Urinary bladder (tissue), 4 donors: ENCODE results near the gene PCDHB11. TPM values are rescaled to one million over a fixed set of nuclear protein-coding genes. Genes with fewer than 3 reads are reported as not detected.
"Not testable (repeated sequence)": the region's sequence is repeated elsewhere in the genome, so short reads cannot be mapped to it uniquely, and the experiment has no call there.

Experiments
- DNase-seq: peaks from one replicate; pipeline ENCODE4 v3.0.0-alpha.2; 2015; ENCODE audit errors: extremely low spot score
- H3K27ac ChIP-seq: one replicate; pipeline ENCODE4 v1.5.1; 2013; ENCODE audit warnings: low read depth, mild to moderate bottlenecking, moderate library complexity
- H3K36me3 ChIP-seq: one replicate; pipeline ENCODE4 v1.6.1; 2013; ENCODE audit warnings: mild to moderate bottlenecking, moderate library complexity; ENCODE audit not compliant: insufficient read depth
- H3K4me1 ChIP-seq: one replicate; pipeline ENCODE4 v1.6.1; 2013; ENCODE audit warnings: mild to moderate bottlenecking, moderate library complexity; ENCODE audit not compliant: insufficient read depth
- H3K4me3 ChIP-seq: one replicate; pipeline ENCODE4 v1.5.1; 2013; ENCODE audit warnings: low read depth, low read length
- WGBS: extraction: QIAGEN DNeasy Blood & Tissue Kit; methylation state at CpG from one replicate; pipeline ENCODE4 v1.1.7; 2013; 5-methylcytosine and 5-hydroxymethylcytosine counted together
- polyA plus RNA-seq: library from polyadenylated mRNA; stranded (reverse); fragments of 200-250 nt; gene quantifications from one replicate; pipeline ENCODE4 v1.2.3, GENCODE V29; 2013
- total RNA-seq: library from RNA; depleted of rRNA; stranded (reverse); fragments of >200 nt; gene quantifications from one replicate; pipeline ENCODE4 v1.2.3, GENCODE V29; 2014
- donor health status: healthy with polysubstance abuse.
- donor health status: healthy.

The PCDHB11 gene
- total and polyA plus RNA-seq, 2 donors = 2.8 to 7.3 TPM

DNA sequence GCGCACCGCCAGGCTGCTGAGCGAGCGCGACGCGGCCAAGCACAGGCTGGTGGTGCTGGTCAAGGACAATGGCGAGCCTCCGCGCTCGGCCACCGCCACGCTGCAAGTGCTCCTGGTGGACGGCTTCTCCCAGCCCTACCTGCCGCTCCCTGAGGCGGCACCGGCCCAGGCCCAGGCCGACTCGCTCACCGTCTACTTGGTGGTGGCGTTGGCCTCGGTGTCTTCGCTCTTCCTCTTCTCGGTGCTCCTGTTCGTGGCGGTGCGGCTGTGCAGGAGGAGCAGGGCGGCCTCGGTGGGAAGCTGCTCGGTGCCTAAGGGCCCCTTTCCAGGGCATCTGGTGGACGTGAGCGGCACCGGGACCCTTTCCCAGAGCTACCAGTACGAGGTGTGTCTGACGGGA lies 2.2 kb downstream of the PCDHB11 start:
- 30% methylated on average over 31 of the region's 35 CpGs for WGBS
- DNase-seq, H3K4me3 ChIP-seq, H3K27ac ChIP-seq, H3K36me3 ChIP-seq, H3K4me1 ChIP-seq: not testable (repeated sequence)

DNA sequence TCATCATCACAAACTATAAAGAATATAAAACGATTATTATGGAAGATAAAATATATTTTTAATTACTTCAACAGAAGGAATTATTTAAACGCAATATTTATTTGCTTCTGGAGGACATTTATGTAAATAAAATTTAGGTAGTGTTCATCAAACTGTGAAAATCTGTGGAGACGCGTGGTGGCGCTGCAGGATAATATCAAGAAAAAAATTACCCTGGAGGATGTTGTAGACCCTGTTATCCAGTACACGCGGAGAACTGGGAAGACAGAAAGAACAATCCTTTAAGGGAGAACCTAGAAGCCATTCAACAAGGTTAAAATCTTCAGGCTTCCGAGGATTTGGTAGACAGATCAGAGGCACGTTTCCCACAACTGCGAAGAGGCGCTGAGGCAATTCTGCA lies 9.1 kb downstream of the PCDHB11 start, which contains the start of gene PCDHB12:
Gene PCDHB12, plus strand, starts transcription at position 242 of the 400 bp plus-strand sequence. CDS start 189 bp downstream, outside the sequence.
- Histone ChIP-seq H3K4me1 (no peaks in the 10 kb centered on the region), H3K4me3 (peak within 1 kb of the TSS; percentile 12), H3K27ac (no peak within 1 kb of the TSS), H3K36me3 (no peaks in the 10 kb centered on the region)
- WGBS = 19% methylated on average over 11 of the region's 11 CpGs
- DNase-seq = no peak

DNA sequence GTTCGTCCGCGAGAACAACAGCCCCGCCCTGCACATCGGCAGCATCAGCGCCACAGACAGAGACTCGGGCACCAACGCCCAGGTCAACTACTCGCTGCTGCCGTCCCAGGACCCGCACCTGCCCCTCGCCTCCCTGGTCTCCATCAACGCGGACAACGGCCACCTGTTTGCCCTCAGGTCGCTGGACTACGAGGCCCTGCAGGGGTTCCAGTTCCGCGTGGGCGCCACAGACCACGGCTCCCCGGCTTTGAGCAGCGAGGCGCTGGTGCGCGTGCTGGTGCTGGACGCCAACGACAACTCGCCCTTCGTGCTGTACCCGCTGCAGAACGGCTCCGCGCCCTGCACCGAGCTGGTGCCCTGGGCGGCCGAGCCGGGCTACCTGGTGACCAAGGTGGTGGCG lies 10.9 kb downstream of the PCDHB11 start:
- H3K27ac ChIP-seq, H3K36me3 ChIP-seq, H3K4me1 ChIP-seq, DNase-seq, H3K4me3 ChIP-seq: not testable (repeated sequence)
- 30% methylated on average over 39 of the region's 39 CpGs for WGBS

DNA sequence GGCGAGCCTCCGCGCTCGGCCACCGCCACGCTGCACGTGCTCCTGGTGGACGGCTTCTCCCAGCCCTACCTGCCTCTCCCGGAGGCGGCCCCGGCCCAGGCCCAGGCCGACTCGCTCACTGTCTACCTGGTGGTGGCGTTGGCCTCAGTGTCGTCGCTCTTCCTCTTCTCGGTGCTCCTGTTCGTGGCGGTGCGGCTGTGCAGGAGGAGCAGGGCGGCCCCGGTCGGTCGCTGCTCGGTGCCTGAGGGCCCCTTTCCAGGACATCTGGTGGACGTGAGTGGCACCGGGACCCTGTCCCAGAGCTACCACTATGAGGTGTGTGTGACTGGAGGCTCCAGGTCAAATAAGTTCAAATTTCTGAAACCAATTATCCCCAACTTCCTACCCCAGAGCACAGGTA lies 11.4 kb downstream of the PCDHB11 start:
- H3K36me3 ChIP-seq, H3K4me3 ChIP-seq, H3K4me1 ChIP-seq, H3K27ac ChIP-seq, DNase-seq: not testable (repeated sequence)
- WGBS = 28% methylated on average over 19 of the region's 27 CpGs

DNA sequence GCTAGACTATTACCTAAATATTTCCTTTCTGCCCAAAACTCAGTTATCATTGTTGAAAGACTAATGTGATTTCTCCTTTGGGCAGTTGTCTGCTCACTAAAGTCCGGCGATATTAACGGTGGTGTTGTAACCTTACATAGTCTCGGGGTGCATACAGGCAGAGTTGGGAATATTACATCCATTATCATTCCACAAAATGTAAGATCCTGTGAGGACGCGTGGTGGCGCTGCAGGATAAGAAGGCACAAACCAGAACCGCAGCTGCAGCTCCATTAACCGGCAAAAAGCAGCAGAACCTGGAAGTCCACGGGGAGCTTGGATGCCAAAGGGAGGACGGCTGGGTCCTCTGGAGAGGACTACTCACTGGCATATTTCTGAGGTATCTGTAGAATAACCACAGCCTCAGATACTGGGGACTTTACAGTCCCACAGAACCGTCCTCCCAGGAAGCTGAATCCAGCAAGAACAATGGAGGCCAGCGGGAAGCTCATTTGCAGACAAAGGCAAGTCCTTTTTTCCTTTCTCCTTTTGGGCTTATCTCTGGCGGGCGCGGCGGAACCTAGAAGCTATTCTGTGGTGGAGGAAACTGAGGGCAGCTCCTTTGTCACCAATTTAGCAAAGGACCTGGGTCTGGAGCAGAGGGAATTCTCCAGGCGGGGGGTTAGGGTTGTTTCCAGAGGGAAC lies 14.4 kb downstream of the PCDHB11 start, which contains the start of gene PCDHB13:
Gene PCDHB13, plus strand, starts transcription at position 264 of the 684 bp plus-strand sequence. Its CDS starts 205 bp downstream, at position 469.
- not testable (repeated sequence) for DNase-seq, H3K4me1 ChIP-seq, H3K27ac ChIP-seq, H3K36me3 ChIP-seq, H3K4me3 ChIP-seq
- 10% methylated on average over 14 of the region's 18 CpGs for WGBS

DNA sequence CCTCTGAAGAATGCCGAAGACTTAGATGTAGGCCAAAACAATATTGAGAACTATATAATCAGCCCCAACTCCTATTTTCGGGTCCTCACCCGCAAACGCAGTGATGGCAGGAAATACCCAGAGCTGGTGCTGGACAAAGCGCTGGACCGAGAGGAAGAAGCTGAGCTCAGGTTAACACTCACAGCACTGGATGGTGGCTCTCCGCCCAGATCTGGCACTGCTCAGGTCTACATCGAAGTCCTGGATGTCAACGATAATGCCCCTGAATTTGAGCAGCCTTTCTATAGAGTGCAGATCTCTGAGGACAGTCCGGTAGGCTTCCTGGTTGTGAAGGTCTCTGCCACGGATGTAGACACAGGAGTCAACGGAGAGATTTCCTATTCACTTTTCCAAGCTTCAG lies 15.2 kb downstream of the PCDHB11 start:
- WGBS = 58% methylated on average over 10 of the region's 12 CpGs
- H3K4me3 ChIP-seq, H3K27ac ChIP-seq, DNase-seq, H3K36me3 ChIP-seq, H3K4me1 ChIP-seq: not testable (repeated sequence)

DNA sequence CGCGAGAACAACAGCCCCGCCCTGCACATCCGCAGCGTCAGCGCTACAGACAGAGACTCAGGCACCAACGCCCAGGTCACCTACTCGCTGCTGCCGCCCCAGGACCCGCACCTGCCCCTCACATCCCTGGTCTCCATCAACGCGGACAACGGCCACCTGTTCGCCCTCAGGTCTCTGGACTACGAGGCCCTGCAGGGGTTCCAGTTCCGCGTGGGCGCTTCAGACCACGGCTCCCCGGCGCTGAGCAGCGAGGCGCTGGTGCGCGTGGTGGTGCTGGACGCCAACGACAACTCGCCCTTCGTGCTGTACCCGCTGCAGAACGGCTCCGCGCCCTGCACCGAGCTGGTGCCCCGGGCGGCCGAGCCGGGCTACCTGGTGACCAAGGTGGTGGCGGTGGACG lies 16.1 kb downstream of the PCDHB11 start:
- not testable (repeated sequence) for DNase-seq, H3K4me3 ChIP-seq, H3K27ac ChIP-seq, H3K4me1 ChIP-seq, H3K36me3 ChIP-seq
- WGBS = 31% methylated on average over 33 of the region's 40 CpGs

DNA sequence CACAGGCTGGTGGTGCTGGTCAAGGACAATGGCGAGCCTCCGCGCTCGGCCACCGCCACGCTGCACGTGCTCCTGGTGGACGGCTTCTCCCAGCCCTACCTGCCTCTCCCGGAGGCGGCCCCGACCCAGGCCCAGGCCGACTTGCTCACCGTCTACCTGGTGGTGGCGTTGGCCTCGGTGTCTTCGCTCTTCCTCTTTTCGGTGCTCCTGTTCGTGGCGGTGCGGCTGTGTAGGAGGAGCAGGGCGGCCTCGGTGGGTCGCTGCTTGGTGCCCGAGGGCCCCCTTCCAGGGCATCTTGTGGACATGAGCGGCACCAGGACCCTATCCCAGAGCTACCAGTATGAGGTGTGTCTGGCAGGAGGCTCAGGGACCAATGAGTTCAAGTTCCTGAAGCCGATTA lies 16.6 kb downstream of the PCDHB11 start:
- H3K27ac ChIP-seq, DNase-seq, H3K4me3 ChIP-seq, H3K4me1 ChIP-seq, H3K36me3 ChIP-seq: not testable (repeated sequence)
- 30% methylated on average over 21 of the region's 26 CpGs for WGBS

DNA sequence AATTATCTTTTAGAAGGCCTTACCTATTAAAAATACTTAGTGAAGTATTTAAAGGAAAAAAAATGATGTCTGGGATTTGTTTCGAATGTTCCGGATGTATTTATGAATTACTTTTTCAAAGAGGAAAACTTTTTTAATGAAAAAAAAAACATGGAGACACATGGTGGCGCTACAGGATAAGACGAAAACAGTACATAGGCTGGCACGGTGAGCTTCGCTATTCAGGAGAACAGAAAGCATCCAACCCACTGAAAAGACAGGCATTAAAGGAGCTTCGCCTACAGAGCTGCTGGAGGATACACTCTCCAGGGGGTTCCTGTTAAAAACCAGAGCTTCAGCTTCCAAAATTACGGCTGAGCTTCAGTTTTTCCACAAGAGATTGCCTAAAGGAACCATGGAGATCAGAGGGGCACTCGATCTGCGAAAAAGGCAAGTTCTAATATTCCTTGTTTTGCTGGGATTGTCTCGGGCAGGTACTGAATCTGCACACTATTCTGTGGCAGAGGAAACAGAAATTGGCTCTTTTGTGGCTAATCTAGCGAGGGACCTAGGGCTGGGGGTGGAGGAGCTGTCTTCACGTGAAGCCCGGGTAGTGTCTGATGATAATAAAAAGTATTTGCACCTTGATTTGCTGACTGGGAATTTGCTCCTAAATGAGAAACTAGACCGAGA lies 23.8 kb downstream of the PCDHB11 start, which contains the start of gene PCDHB14:
Gene PCDHB14, plus strand, starts transcription at position 232 of the 672 bp plus-strand sequence. Its CDS starts 163 bp downstream, at position 395.
- Histone ChIP-seq H3K4me3 (peak within 1 kb of the TSS; percentile 29), H3K4me1 (no peaks in the 10 kb centered on the region), H3K36me3 (no peaks in the 10 kb centered on the region), H3K27ac (no peak within 1 kb of the TSS)
- WGBS = 23% methylated on average over 15 of the region's 15 CpGs
- DNase-seq = no peak

DNA sequence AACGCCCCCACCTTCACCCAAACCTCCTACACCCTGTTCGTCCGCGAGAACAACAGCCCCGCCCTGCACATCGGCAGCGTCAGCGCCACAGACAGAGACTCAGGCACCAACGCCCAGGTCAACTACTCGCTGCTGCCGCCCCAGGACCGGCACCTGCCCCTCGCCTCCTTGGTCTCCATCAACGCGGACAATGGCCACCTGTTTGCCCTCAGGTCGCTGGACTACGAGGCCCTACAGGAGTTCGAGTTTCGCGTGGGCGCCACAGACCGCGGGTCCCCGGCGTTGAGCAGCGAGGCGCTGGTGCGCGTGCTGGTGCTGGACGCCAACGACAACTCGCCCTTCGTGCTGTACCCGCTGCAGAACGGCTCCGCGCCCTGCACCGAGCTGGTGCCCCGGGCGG lies 25.4 kb downstream of the PCDHB11 start:
- not testable (repeated sequence) for DNase-seq, H3K36me3 ChIP-seq, H3K4me3 ChIP-seq, H3K4me1 ChIP-seq, H3K27ac ChIP-seq
- 22% methylated on average over 34 of the region's 40 CpGs for WGBS

DNA sequence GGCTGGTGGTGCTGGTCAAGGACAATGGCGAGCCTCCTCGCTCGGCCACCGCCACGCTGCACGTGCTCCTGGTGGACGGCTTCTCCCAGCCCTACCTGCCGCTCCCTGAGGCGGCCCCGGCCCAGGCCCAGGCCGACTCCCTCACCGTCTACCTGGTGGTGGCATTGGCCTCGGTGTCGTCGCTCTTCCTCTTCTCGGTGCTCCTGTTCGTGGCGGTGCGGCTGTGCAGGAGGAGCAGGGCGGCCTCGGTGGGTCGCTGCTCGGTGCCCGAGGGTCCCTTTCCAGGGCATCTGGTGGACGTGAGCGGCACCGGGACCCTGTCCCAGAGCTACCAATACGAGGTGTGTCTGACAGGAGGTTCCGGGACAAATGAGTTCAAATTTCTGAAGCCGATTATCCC lies 26.0 kb downstream of the PCDHB11 start:
- not testable (repeated sequence) for H3K36me3 ChIP-seq, H3K4me1 ChIP-seq, H3K27ac ChIP-seq, H3K4me3 ChIP-seq, DNase-seq
- WGBS = 33% methylated on average over 25 of the region's 30 CpGs

DNA sequence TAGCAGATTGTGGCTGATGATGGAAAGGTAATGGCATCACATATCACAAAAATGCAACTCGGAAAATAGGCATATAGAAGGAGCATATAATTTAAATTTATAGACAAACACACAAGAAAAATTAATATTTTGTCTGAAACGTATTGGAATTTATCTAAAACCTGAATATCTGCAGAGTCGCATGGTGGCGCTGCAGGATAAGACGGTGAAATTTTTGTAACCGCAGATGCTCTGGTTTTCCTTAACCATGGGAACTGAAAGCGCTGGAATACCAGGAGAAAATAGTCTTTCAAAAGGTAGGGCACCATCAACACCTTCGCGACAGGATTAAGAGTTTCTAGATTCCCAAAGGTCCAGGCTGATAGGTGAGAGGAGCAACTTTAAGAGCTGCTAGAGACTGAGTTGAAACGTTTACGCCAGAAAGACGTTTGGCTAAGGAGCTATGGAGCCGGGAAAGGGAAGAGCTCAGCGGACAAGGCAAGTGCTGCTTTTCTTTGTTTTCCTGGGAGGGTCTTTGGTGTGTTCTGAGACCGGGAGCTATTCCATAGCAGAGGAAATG lies 34.8 kb downstream of the PCDHB11 start:
- H3K27ac ChIP-seq = no peak overlapping the region
- WGBS = 7% methylated on average over 15 of the region's 15 CpGs
- DNase-seq = no peak
- H3K4me3 ChIP-seq = no peak overlapping the region
- H3K36me3 ChIP-seq = no peaks in the 10 kb centered on the region
- no peaks in the 10 kb centered on the region for H3K4me1 ChIP-seq

DNA sequence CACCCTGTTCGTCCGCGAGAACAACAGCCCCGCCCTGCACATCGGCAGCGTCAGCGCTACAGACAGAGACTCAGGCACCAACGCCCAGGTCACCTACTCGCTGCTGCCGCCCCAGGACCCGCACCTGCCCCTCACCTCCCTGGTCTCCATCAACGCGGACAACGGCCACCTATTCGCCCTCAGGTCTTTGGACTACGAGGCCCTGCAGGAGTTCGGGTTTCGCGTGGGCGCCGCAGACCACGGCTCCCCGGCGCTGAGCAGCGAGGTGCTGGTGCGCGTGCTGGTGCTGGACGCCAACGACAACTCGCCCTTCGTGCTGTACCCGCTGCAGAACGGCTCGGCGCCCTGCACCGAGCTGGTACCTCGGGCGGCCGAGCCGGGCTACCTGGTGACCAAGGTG lies 36.5 kb downstream of the PCDHB11 start:
- not testable (repeated sequence) for H3K4me3 ChIP-seq, H3K27ac ChIP-seq, H3K4me1 ChIP-seq, DNase-seq, H3K36me3 ChIP-seq
- 28% methylated on average over 40 of the region's 40 CpGs for WGBS
